ENCODE measurements around the gene ATP4B.
"Not testable (repeated sequence)": the region's sequence is repeated elsewhere in the genome, so short reads cannot be mapped to it uniquely, and the experiment has no call there.

Gene ATP4B

DNA sequence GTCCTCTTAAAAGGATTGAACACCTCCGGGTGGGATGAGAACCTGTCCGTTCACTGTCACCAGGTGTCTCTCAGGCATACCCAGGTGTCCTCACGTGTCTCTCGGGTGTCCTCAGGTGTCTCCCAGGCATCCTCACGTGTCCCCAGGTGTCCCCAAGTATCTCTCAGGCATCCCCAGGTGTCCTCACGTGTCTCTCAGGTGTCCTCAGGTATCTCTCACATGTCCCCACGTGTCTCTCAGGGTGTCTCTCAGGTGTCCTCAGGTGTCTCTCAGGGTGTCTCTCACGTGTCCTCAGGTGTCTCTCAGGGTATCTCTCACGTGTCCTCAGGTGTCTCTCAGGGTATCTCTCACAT lies 33.8 kb downstream of the ATP4B start:
- no peaks in the 10 kb centered on the region for H3K27me3 Mint-ChIP-seq
- peaks cover 4% of the 10 kb centered on the region for H3K36me3 Mint-ChIP-seq (ENCODE audit: insufficient read depth)
- no peak overlapping the region for H3K27ac Mint-ChIP-seq (ENCODE audit: low read depth)
- no peak overlapping the region for H3K4me3 Mint-ChIP-seq
- peaks cover 7% of the 10 kb centered on the region for H3K4me1 Mint-ChIP-seq
- ATAC-seq (replicated peaks; ENCODE audit: extremely low read depth, poor library complexity, severe bottlenecking) = no peak
- no peaks in the 10 kb centered on the region for H3K9me3 Mint-ChIP-seq
- no peak for DNase-seq (ENCODE audit: low spot score in 2 of 2)

DNA sequence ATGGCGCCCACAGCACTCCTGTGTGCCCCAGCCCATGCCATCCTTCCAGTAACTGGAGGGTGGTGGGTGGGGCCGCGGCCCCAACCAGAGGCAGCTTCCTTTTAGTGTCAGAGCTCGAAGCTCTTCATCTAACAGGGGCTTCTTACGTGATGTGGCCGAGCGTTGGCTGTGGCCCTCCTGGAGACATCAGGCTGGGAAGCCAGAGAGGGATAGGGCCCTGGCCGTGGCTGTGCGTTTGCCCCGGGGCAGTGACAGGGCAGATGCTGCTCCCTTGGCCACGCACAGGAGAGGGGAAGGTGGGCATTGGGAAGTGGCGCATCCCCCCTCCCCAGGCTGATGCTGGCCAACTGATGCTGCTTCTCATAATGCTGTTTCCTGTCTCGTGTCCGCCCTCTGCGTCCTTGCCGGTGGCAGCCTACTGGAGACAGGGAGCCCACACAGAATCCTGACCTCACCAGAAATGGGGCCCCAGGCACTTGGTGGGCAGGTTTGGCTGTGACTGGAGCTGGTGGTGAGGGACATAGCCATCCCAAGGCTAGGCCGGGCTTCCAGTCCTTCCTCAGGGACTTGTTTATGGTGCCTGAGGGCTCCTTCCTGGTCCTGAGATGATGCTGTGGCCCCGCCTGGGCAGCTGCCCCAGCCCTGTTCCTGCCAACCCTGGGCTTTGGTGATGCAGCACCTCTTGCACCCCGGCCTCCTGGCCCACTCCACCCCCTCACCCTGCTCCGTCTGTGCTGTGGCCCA lies 34.3 kb downstream of the ATP4B start:
- H3K36me3 Mint-ChIP-seq (ENCODE audit: insufficient read depth) = peaks cover 4% of the 10 kb centered on the region
- H3K4me1 Mint-ChIP-seq = peaks cover 3% of the 10 kb centered on the region
- no peaks in the 10 kb centered on the region for H3K27me3 Mint-ChIP-seq
- H3K27ac Mint-ChIP-seq (ENCODE audit: low read depth) = no peak overlapping the region
- H3K4me3 Mint-ChIP-seq = no peak overlapping the region
- no peaks in the 10 kb centered on the region for H3K9me3 Mint-ChIP-seq
- ATAC-seq (replicated peaks; ENCODE audit: extremely low read depth, poor library complexity, severe bottlenecking) = no peak
- DNase-seq (ENCODE audit: low spot score in 2 of 2) = no peak

DNA sequence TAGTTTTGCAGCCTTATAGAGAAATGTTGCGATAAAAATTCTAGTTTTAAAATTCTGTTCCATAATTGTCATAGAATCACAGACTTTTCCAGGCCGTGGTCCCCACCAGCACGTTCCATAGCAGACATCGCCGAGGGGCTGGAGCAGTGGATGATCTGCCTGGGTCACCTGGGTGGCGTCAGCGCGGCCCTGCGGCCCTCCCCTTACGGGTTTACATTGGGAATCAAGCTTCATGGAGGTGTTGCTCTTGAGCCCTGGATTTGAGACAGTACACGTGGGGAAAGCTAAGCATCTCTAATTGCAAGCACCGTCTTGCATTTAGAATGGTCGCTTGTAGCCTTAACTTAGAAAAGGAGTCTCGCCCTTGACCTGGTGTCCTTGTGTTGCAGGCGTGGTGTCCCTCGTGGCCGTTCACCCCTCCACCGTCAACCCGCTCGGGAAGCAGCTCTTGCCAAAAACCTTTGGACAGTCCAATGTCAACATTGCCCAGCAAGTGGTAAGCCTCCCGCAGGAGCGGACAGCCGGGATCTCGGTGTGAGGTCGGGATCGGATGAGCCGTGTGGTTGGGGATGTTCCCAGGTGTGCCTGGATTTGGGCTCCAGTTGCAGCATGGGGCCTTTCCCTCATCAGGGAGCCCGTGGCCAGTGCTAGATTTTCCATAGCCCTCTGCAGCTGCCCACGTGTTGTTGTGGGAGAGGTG lies 35.1 kb downstream of the ATP4B start:
- Mint-ChIP-seq H3K9me3 (no peaks in the 10 kb centered on the region), H3K36me3 (ENCODE audit: insufficient read depth) (peaks cover 2% of the 10 kb centered on the region), H3K4me1 (no peaks in the 10 kb centered on the region), H3K4me3 (no peak overlapping the region), H3K27me3 (no peaks in the 10 kb centered on the region), H3K27ac (ENCODE audit: low read depth) (no peak overlapping the region)
- DNase-seq (ENCODE audit: low spot score in 2 of 2) (no peak), ATAC-seq (replicated peaks; ENCODE audit: extremely low read depth, poor library complexity, severe bottlenecking) (no peak)

DNA sequence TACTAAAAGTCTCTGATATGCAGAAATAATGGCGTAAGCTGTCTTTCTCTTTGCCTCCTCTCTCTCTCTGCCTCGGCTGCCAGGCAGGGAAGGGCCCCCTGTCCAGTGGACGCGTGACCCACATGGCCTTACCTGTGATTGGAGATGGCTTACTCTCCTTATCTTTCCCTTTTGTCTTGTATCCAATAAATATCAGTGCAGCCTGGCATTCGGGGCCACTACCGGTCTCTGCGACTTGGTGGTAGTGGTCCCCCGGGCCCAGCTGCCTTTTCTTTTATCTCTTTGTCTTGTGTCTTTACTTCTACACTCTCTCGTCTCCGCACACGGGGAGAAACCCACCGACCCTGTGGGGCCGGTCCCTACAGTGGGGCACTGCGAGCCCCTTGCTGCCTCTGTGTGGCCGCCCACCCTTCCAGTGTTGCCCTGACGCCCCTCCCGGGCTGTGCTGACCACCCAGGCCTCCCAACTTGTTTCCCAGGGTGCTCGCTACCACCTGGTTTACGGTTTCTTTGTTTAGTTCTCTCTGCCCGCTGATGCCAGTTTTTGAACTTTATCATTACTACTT lies 35.9 kb downstream of the ATP4B start:
- not testable (repeated sequence) for DNase-seq (ENCODE audit: low spot score in 2 of 2); ATAC-seq (replicated peaks; ENCODE audit: extremely low read depth, poor library complexity, severe bottlenecking); H3K4me3 Mint-ChIP-seq; H3K9me3 Mint-ChIP-seq; H3K27me3 Mint-ChIP-seq; H3K4me1 Mint-ChIP-seq; H3K36me3 Mint-ChIP-seq (ENCODE audit: insufficient read depth)
- H3K27ac Mint-ChIP-seq (ENCODE audit: low read depth) = peak overlapping the region; percentile 29

DNA sequence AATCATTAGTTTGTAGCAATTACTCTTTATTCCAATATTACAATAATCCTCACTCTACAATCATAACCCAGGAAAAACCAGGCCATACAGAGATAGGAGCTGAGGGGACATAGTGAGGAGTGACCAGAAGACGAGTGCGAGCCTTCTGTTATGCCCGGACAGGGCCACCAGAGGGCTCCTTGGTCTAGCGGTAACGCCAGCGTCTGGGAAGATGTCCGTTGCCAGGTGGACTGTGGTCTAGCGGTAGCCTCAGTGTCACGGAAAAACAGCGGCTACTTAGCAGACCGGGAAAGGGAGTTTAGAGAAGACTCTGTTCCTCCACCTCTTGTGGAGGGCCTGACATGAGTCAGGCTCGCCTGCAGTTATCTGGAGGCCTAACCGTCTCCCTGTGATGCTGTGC lies 36.5 kb downstream of the ATP4B start:
- not testable (repeated sequence) for H3K9me3 Mint-ChIP-seq; H3K4me3 Mint-ChIP-seq; ATAC-seq (replicated peaks; ENCODE audit: extremely low read depth, poor library complexity, severe bottlenecking); H3K27me3 Mint-ChIP-seq; H3K36me3 Mint-ChIP-seq (ENCODE audit: insufficient read depth); DNase-seq (ENCODE audit: low spot score in 2 of 2); H3K4me1 Mint-ChIP-seq
- H3K27ac Mint-ChIP-seq (ENCODE audit: low read depth) = peak overlapping the region; percentile 29

DNA sequence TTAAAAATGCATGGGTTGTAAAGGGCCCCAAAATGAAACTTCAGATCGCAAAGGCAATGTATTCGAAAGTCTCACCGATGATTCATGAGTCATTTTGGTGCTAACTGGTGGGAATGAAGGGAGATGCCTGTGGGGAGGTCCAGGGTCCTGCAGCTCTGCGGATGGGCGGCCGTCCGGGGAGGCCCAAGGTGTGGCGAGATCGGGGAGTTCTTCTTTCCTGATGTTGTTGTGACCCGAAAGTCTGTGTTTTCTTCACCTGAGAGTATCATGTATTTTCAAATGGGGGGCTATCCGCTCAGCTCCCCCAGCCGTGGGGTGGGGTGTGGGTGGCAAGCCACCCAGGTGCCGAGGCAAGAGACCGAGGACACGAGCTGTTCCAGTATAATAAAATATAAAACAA lies 37.0 kb downstream of the ATP4B start:
- DNase-seq (ENCODE audit: low spot score in 2 of 2) = no peak
- ATAC-seq (replicated peaks; ENCODE audit: extremely low read depth, poor library complexity, severe bottlenecking) = no peak
- peaks cover 1% of the 10 kb centered on the region for H3K36me3 Mint-ChIP-seq (ENCODE audit: insufficient read depth)

DNA sequence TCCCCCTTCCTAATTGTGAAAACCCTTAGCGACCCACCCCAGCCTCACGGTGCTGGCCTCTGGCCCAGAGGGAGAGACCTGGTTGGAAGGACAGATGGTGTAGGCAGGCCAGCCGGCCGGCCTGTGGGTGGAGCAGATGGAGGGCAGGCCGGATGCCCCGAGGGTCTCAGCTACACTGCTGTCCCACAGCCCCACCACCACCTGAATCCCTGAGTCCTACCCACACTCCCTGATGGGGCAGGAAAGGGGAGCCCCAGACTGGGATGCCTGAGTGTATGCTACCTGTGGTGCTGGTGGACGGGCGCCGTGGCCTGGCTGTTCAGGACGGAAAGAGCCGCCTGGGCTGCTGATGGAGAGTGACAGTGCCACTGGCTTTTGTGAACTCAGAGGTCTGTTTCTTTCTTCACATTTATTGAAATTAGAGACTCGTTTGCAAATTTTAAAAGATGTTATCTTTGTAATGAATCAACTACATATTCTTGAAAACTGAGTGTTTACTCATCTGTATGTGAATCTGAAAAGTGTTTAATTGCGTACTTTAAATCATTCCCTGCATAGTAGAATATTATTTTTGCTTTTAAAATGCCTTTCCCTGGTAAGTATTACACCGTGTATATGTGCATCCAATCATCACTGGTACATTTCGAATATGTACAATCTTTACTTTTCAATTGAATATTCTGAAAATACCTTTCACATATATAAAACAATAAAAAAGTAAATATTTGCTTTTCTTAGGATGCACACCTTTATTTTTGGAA lies 37.8 kb downstream of the ATP4B start:
- Mint-ChIP-seq H3K9me3 (no peaks in the 10 kb centered on the region), H3K4me3 (no peak overlapping the region), H3K4me1 (no peaks in the 10 kb centered on the region), H3K36me3 (ENCODE audit: insufficient read depth) (peaks cover 1% of the 10 kb centered on the region), H3K27me3 (no peaks in the 10 kb centered on the region), H3K27ac (ENCODE audit: low read depth) (no peak overlapping the region)
- ATAC-seq (replicated peaks; ENCODE audit: extremely low read depth, poor library complexity, severe bottlenecking) = no peak
- no peak for DNase-seq (ENCODE audit: low spot score in 2 of 2)

More for the DNA sequence above, 37.0 kb downstream of the ATP4B start:
- Mint-ChIP-seq H3K9me3 (no peaks in the 10 kb centered on the region), H3K4me3 (no peak overlapping the region), H3K27ac (ENCODE audit: low read depth) (peak overlapping the region; percentile 29), H3K27me3 (no peaks in the 10 kb centered on the region), H3K4me1 (no peaks in the 10 kb centered on the region)

DNA sequence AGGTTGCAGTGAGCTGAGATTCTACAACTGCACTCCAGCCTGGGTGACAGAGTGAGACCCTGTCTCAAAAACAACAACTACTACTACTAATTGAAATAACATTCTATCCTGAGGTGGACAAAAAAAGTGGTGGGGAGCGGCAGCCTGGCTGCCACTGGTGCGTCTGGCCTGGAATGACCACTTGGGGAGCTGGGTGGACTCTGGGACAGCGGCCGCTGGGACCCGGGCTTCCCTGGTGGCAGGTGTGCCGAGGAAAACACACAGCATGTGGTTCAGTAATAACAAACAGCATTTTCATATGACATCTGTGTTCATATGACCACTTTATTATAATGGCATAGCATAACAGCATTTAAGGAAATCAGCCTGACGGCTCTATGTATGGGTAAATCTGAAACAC lies 39.5 kb downstream of the ATP4B start:
- Mint-ChIP-seq H3K4me3 (no peak overlapping the region), H3K9me3 (no peaks in the 10 kb centered on the region), H3K4me1 (no peaks in the 10 kb centered on the region), H3K36me3 (ENCODE audit: insufficient read depth) (peaks cover 1% of the 10 kb centered on the region), H3K27ac (ENCODE audit: low read depth) (peak overlapping the region; percentile 12), H3K27me3 (no peaks in the 10 kb centered on the region)
- ATAC-seq (replicated peaks; ENCODE audit: extremely low read depth, poor library complexity, severe bottlenecking) (no peak), DNase-seq (ENCODE audit: low spot score in 2 of 2) (no peak)

DNA sequence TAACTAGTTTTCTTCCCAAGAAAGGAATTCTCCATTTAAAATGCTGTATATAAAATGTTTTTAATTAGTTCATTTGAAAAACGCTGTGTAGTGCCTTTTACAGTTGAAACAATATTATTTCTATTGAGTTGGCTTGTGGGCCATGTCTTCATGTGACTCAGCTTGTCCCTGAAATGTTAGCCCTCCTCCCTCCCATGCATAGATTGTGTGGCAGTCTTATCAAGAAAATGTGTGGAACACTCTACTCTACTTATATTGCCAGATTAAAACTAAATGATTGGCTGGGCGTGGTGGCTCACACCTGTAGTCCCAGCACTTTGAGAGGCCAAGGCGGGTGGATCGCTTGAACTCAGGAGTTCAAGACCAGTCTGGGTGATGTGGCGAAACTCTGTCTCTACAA lies 40.0 kb downstream of the ATP4B start:
- ATAC-seq (replicated peaks; ENCODE audit: extremely low read depth, poor library complexity, severe bottlenecking) (no peak), DNase-seq (ENCODE audit: low spot score in 2 of 2) (no peak)
- H3K4me3 Mint-ChIP-seq = no peak overlapping the region
- no peaks in the 10 kb centered on the region for H3K4me1 Mint-ChIP-seq
- peaks cover 1% of the 10 kb centered on the region for H3K36me3 Mint-ChIP-seq (ENCODE audit: insufficient read depth)
- no peaks in the 10 kb centered on the region for H3K9me3 Mint-ChIP-seq
- H3K27me3 Mint-ChIP-seq = no peaks in the 10 kb centered on the region
- peak overlapping the region; percentile 12 for H3K27ac Mint-ChIP-seq (ENCODE audit: low read depth)

DNA sequence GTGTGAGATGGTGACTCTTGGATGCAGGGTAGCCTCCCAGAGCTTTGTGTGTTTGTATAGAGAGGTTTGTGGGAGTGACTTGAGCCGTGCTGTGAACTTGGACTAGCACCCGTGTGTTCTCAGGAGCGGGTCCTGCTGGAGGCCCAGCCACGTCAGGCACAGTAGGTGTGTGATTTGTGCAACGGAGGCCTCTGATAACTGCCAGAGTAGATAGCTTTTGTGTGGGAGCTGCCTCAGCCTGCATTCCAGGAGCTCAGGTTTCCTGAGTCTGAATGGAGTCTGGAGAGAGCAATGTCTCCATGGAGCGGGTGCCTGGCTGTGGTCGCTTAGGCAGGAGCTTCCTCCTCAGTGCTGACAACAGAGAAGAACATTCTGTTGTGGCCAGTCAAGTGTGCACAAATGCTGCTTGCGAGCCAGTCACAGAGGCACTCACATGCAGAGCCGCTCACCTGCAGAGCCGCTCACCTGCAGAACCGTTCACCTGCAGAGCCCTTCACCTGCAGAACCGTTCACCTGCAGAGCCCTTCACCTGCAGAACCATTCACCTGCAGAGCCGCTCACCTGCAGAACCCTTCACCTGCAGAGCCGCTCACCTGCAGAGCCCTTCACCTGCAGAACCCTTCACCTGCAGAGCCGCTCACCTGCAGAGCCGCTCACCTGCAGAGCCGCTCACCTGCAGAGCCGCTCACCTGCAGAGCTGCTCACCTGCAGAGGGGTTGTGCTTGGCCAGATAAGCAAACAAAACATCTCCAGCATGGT lies 40.8 kb downstream of the ATP4B start:
- Mint-ChIP-seq H3K36me3 (ENCODE audit: insufficient read depth) (peaks cover 4% of the 10 kb centered on the region), H3K4me1 (no peaks in the 10 kb centered on the region), H3K27ac (ENCODE audit: low read depth) (no peak overlapping the region), H3K9me3 (no peaks in the 10 kb centered on the region), H3K27me3 (no peaks in the 10 kb centered on the region), H3K4me3 (no peak overlapping the region)
- DNase-seq (ENCODE audit: low spot score in 2 of 2) = no peak
- no peak for ATAC-seq (replicated peaks; ENCODE audit: extremely low read depth, poor library complexity, severe bottlenecking)

DNA sequence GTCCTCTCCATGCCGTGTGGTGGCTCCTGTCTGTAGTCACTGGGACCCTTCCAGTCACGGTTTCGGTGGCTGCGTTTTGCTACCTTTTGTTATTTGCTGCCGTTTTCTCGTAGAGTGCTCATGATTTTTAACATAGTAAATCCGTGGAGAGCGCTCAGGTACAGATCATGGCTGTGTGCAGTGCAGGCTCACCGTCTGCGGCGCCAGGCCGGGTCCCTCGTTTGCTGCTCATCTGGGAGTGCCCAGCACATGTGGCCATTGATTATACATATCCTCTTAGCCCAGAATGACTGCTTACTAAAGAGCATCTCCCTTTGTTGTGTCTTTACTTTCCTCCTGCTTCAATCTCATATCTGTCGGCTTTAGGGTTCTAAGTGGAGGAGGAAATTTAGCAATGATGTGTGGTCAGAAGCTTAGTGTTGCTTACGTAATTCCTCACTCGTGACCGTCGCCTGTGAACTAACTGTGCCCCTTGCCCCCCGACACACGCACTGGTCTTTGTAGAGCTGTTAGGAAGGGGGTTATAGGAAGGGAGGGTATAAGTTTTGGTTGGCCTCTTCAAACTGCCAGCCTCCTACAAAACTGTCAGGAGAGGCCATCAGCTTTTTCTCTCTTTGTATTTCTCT lies 41.6 kb downstream of the ATP4B start:
- Mint-ChIP-seq H3K27me3 (no peaks in the 10 kb centered on the region), H3K36me3 (ENCODE audit: insufficient read depth) (peaks cover 4% of the 10 kb centered on the region), H3K4me3 (no peak overlapping the region), H3K9me3 (no peaks in the 10 kb centered on the region), H3K27ac (ENCODE audit: low read depth) (no peak overlapping the region), H3K4me1 (no peaks in the 10 kb centered on the region)
- ATAC-seq (replicated peaks; ENCODE audit: extremely low read depth, poor library complexity, severe bottlenecking) (no peak), DNase-seq (ENCODE audit: low spot score in 2 of 2) (no peak)

Data from central memory CD8-positive, alpha-beta T cell (primary cell).